PC-9 (cell line): ENCODE data around the gene GRB14. TPM values are rescaled to one million over a fixed set of nuclear protein-coding genes. Genes with fewer than 3 reads are reported as not detected.

Experiments
- BruUV-seq: library from RNA; stranded (reverse); fragments of 400-500 nt; replicated peaks from 2 replicates; lab custom pipeline; 2021; lab: Mats Ljungman, UMichigan
- CTCF ChIA-PET: fragments of 300-600 bp; sonication (Branson Sonifier 250); formaldehyde crosslinking; loops from one replicate; lab custom pipeline; 2022; ENCODE audit warnings: antibody characterized with exemption; lab: Charles Lee
- POLR2A ChIA-PET: fragments of 300-600 bp; sonication (Branson Sonifier 250); formaldehyde crosslinking; loops from one replicate; lab custom pipeline; 2022; ENCODE audit warnings: antibody characterized with exemption; ENCODE audit not compliant: unreplicated experiment; lab: Charles Lee
- DNase-seq, 2 experiments: peaks; one replicate each; pipeline versions ENCODE4 v3.0.0 to v3.0.0-alpha.2; 2015 to 2022; ENCODE audit warnings: mixed read lengths in 1 of 2
- H2AFZ ChIP-seq: fragments of 200-600 bp; sonication (generic); 2 replicates; pipeline ENCODE4 v1.8.1; 2017; ENCODE audit warnings: antibody characterized with exemption
- H3F3A ChIP-seq: fragments of 200-600 bp; sonication (generic); 2 replicates; pipeline ENCODE4 v1.8.1; 2017; ENCODE audit warnings: antibody characterized with exemption, mild to moderate bottlenecking, low read depth; ENCODE audit not compliant: insufficient read depth
- H3K27ac ChIP-seq: fragments of 200-600 bp; sonication (generic); 2 replicates; pipeline ENCODE4 v1.6.1; 2016; ENCODE audit warnings: mixed run types
- H3K27me3 ChIP-seq: fragments of 200-600 bp; sonication (generic); 2 replicates; pipeline ENCODE4 v1.6.1; 2016; ENCODE audit warnings: low read depth, mixed run types; ENCODE audit not compliant: insufficient read depth
- H3K36me3 ChIP-seq: fragments of 200-600 bp; sonication (generic); 2 replicates; pipeline ENCODE4 v1.6.1; 2016; ENCODE audit warnings: low read depth, mixed run types
- H3K4me1 ChIP-seq: fragments of 200-600 bp; sonication (generic); replicated peaks from 2 replicates; pipeline ENCODE4 v1.6.1; 2016; ENCODE audit warnings: mixed run types; ENCODE audit not compliant: insufficient read depth
- H3K4me2 ChIP-seq: fragments of 200-600 bp; sonication (generic); 2 replicates; pipeline ENCODE4 v1.6.1; 2017; ENCODE audit warnings: mixed run types
- H3K4me3 ChIP-seq: fragments of 200-600 bp; sonication (generic); 2 replicates; pipeline ENCODE4 v1.6.1; 2016; ENCODE audit warnings: mixed run types
- H3K79me2 ChIP-seq: fragments of 200-600 bp; sonication (generic); 2 replicates; pipeline ENCODE4 v1.6.1; 2017; ENCODE audit warnings: low read depth, mixed run types
- H3K9me2 ChIP-seq: fragments of 200-600 bp; sonication (generic); 2 replicates; pipeline ENCODE4 v1.8.1; 2017; ENCODE audit warnings: mild to moderate bottlenecking; ENCODE audit not compliant: insufficient read depth
- H3K9me3 ChIP-seq: fragments of 200-600 bp; sonication (generic); 2 replicates; pipeline ENCODE4 v1.8.1; 2016; ENCODE audit warnings: low read depth; ENCODE audit not compliant: insufficient read depth
- H4K20me1 ChIP-seq: fragments of 200-600 bp; sonication (generic); 2 replicates; pipeline ENCODE4 v1.8.1; 2017; ENCODE audit not compliant: insufficient read depth
- EZH2 ChIP-seq: fragments of 200-600 bp; sonication (generic); IDR thresholded peaks from 2 replicates; pipeline ENCODE4 v1.8.0; 2017; ENCODE audit warnings: antibody characterized with exemption, low read depth
- intact Hi-C: fragments of 100-400 bp; cut with micrococcal nuclease; formaldehyde crosslinking; loops from one replicate; pipeline ENCODE4 v1.10.0; 2022; ENCODE audit not compliant: unreplicated experiment
- total RNA-seq: library from RNA; stranded (reverse); gene quantifications from 2 replicates; pipeline ENCODE4 v1.2.3, GENCODE V29; 2021
- TF ChIP-seq, protein P1 (sequence below): fragments of 200-600 bp; sonication (generic); conservative IDR thresholded peaks from 2 replicates; pipeline ENCODE4 v1.6.1; 2017; ENCODE audit warnings: mixed run types, antibody characterized with exemption, mild to moderate bottlenecking, moderate library complexity

Gene GRB14
- total RNA-seq, 1 experiment from 2014 or later, result 3.4 TPM

DNA sequence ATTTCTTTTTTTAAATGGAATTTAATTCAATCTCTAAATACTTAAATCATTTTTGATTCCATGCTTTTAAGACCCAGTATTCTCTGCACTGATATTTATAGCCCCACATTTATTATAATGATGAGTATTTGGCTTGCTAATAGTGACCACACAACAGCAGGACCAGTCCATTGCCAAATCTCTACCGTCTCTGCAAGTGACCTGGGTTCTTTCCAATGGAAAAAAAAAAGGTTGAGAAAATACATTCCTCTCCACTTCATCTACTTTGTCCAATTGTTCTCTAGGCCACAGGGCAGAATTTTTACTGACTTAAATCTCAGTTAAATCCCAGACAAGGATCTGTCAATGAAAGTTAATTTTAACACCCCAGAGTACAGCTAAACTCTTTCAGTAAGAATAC, 20.5 kb downstream of the GRB14 start:
- Histone ChIP-seq H3K27ac (no peak overlapping the region), H3K9me3 (no peaks in the 10 kb centered on the region), H3K4me3 (no peak overlapping the region), H2AFZ (no peak overlapping the region), H3F3A (no peaks in the 10 kb centered on the region), H4K20me1 (no peaks in the 10 kb centered on the region; the same call in 1 of the 2 replicates), H3K4me1 (no peaks in the 10 kb centered on the region), H3K36me3 (no peaks in the 10 kb centered on the region), H3K79me2 (no peaks in the 10 kb centered on the region), H3K27me3 (no peaks in the 10 kb centered on the region), H3K4me2 (no peak overlapping the region), H3K9me2 (no peaks in the 10 kb centered on the region)
- BruUV-seq, result no TSS peak
- intact Hi-C loops, result no loop called here
- ChIA-PET POLR2A (no interaction called here), CTCF (no interaction called here)
- TF ChIP-seq EZH2, result no peak
- DNase-seq, result no peak

- Histone ChIP-seq H3K4me1 (no peaks in the 10 kb centered on the region), H3K36me3 (no peaks in the 10 kb centered on the region), H3F3A (no peaks in the 10 kb centered on the region), H2AFZ (no peak overlapping the region), H3K9me2 (no peaks in the 10 kb centered on the region), H3K79me2 (no peaks in the 10 kb centered on the region), H3K27ac (no peak overlapping the region), H4K20me1 (no peaks in the 10 kb centered on the region; the same call in 1 of the 2 replicates), H3K27me3 (no peaks in the 10 kb centered on the region), H3K4me3 (no peak overlapping the region), H3K4me2 (no peak overlapping the region), H3K9me3 (no peaks in the 10 kb centered on the region)
- intact Hi-C loops, result no loop called here
- TF ChIP-seq, protein P1, sequence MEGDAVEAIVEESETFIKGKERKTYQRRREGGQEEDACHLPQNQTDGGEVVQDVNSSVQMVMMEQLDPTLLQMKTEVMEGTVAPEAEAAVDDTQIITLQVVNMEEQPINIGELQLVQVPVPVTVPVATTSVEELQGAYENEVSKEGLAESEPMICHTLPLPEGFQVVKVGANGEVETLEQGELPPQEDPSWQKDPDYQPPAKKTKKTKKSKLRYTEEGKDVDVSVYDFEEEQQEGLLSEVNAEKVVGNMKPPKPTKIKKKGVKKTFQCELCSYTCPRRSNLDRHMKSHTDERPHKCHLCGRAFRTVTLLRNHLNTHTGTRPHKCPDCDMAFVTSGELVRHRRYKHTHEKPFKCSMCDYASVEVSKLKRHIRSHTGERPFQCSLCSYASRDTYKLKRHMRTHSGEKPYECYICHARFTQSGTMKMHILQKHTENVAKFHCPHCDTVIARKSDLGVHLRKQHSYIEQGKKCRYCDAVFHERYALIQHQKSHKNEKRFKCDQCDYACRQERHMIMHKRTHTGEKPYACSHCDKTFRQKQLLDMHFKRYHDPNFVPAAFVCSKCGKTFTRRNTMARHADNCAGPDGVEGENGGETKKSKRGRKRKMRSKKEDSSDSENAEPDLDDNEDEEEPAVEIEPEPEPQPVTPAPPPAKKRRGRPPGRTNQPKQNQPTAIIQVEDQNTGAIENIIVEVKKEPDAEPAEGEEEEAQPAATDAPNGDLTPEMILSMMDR, result peak; percentile 73
- TF ChIP-seq EZH2, result no peak
- CTCF ChIA-PET, result interaction anchor here (0.5 kb wide), 1 partner anchor 241 kb away, joined by 3 read pairs; no protein-coding TSS in a partner anchor
- POLR2A ChIA-PET, result no interaction called here
- DNase-seq, result peak; percentile 10 to 67
- no TSS peak for BruUV-seq
These were observed 21.2 kb downstream of the GRB14 start for GRCh38 chr2:164599954-164600589.

- ChIA-PET POLR2A (interaction anchor here (0.7 kb wide), 1 partner anchor 29 kb away, joined by 6 read pairs; no protein-coding TSS in a partner anchor), CTCF (no interaction called here)
- Histone ChIP-seq H2AFZ (no peak overlapping the region), H3K79me2 (no peaks in the 10 kb centered on the region), H3F3A (no peaks in the 10 kb centered on the region), H3K4me2 (no peak overlapping the region), H3K27ac (no peak overlapping the region), H3K4me3 (no peak overlapping the region), H4K20me1 (no peaks in the 10 kb centered on the region), H3K9me3 (no peaks in the 10 kb centered on the region), H3K9me2 (no peaks in the 10 kb centered on the region), H3K36me3 (no peaks in the 10 kb centered on the region), H3K27me3 (no peaks in the 10 kb centered on the region), H3K4me1 (no peaks in the 10 kb centered on the region)
- intact Hi-C loops, result no loop called here
- TF ChIP-seq, protein P1, result no peak
- TF ChIP-seq EZH2, result no peak
- no TSS peak for BruUV-seq
- DNase-seq, result peak; percentile 12 to 56
These were observed 23.3 kb downstream of the GRB14 start for GRCh38 chr2:164597983-164598382.
